EH (cell line): ENCODE results near the gene KLKB1.
A peak's percentile ranks its signal among the peaks of the same experiment; 100 is the strongest.
"Not testable (repeated sequence)": the region's sequence is repeated elsewhere in the genome, so short reads cannot be mapped to it uniquely, and the experiment has no call there.

Experiments
- DNase-seq: peaks from one replicate; pipeline ENCODE4 v3.0.0-alpha.2; 2015; ENCODE audit warnings: low read depth

Gene KLKB1

GRCh38 chr4:186265683-186266652, 38.7 kb downstream of the KLKB1 start, which contains the start of gene F11:
TSS of gene F11 (plus strand) at chr4:186266189. CDS start at chr4:186267137, 948 bp downstream.
- no peak for DNase-seq

DNA sequence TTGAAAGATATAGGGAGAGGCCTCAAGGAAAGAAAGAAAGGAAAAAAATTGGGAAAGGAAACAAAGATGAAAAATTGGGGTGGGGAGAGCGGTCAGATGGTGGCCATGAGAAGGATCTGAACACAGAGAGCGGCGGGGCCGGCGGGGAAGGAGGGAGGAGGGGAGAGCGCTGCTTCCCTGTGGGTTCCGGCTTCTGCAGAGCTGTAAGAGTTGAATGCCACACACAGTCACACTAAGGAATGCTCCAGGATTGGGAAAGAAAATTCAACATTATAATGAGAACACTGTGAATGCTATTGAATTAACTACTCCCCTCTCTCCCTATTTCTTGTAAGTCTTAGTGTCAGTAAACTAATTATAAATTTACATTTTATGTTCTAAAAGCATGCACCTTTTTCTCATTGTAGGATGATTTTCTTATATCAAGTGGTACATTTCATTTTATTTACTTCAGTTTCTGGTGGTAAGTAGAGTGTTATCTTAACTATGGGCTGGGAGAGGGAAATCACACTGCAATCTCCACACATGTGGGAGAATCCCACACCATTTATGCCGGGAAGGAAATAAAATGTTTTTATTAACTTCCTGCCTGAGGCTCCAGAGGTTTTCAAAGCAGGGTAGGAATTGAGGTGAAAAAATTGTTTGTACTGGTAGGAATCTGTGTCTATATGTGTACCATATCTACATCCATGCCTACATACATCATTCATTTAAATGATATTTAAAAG, 39.6 kb downstream of the KLKB1 start:
- DNase-seq, result peak; percentile 1

- DNase-seq, result no peak
These were observed 43.9 kb downstream of the KLKB1 start for GRCh38 chr4:186271081-186271678.

- DNase-seq, result no peak
These were observed 45.5 kb downstream of the KLKB1 start for GRCh38 chr4:186272699-186273391.

GRCh38 chr4:186273392-186273789, 46.1 kb downstream of the KLKB1 start:
- DNase-seq, result not testable (repeated sequence)

GRCh38 chr4:186283311-186283710, 56.0 kb downstream of the KLKB1 start:
- no peak for DNase-seq

GRCh38 chr4:186285147-186285546, 57.8 kb downstream of the KLKB1 start:
- DNase-seq, result no peak

DNA sequence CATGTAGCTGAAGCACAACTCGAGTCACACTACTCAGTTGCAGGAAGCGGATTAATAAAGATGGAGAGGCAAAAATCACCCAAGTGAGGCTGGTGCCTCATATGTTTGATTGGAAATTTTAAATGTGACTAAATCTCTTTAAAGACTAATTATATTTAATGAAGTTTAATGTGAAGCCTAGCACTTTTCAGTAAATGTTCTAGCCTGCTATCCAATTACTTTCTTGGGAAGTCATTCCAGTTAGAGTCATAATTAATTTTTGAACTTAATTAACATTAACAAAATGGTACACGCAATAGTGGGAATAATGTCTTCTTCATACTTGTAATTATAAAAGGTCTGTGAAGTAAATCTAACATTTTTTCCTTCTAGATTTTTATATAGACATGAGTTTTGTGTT, 59.3 kb downstream of the KLKB1 start:
- DNase-seq, result no peak

- DNase-seq, result no peak
These were observed 64.1 kb downstream of the KLKB1 start for GRCh38 chr4:186291256-186291890.

GRCh38 chr4:186294160-186294559, 66.9 kb downstream of the KLKB1 start:
- DNase-seq, result no peak

GRCh38 chr4:186296481-186296880, 69.2 kb downstream of the KLKB1 start:
- DNase-seq, result no peak

DNA sequence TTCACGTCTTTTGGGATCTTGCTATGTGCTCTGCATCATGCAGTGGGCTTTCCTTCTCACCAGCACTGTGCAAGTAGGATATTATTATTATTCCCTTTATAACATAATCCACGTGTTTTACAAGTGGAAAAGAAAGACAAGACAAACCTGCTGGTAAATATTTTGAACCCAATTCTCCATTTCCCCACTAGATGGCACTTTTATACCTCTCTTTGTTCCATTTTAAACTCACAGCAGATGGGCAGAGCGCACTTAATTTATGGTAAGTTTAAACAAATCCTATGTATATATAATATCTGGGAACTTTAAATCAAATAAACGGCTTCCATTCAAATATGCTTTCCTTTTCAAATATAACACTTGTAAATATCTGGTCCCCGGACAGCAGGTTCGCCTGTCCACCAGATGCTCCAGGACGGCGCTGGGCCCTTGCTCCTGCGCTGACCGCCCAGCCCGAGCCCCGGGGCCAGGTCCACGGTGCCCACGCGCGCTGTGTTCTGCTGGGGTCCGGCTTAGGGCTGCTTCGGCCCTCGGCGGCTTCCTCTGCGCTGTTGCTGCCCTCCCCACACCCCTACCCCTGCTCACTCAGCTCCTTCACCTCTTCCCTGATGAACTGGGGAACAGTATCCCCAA, 69.8 kb downstream of the KLKB1 start:
- peak; percentile 58 for DNase-seq

DNA sequence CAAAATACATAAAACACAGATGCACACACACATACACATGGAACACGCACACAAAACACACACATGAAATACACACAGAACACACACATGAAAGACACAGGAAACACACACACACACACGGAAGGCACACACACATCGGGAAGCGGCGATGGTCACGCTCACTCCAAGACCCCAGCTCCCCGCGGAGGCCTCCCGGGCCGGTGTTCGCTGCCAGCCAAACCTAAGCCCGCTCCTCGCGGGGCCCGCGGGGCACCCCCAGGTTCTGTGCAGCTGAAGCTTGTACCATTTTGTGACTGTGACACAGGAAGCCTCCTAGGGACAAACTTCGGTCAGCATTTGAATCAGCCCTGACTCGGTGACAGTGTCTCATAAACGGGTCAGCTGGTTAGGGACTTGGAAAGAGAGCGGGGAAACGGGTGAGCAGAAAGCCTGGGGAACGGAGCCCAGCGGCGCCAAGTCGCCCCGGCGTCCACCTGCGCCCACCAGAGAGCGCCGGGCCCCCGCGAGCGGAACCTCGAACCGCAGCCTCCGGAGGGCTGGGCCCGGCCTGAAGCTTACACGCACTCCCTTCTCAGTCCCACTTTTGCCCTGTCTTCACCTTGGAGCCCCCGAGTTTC, 70.8 kb downstream of the KLKB1 start:
- DNase-seq, result no peak

- no peak for DNase-seq
These were observed 72.0 kb downstream of the KLKB1 start for GRCh38 chr4:186299291-186299690.

- DNase-seq, result no peak
These were observed 73.5 kb downstream of the KLKB1 start for GRCh38 chr4:186300659-186301390.

GRCh38 chr4:186304216-186304615, 76.9 kb downstream of the KLKB1 start:
- DNase-seq, result no peak

DNA sequence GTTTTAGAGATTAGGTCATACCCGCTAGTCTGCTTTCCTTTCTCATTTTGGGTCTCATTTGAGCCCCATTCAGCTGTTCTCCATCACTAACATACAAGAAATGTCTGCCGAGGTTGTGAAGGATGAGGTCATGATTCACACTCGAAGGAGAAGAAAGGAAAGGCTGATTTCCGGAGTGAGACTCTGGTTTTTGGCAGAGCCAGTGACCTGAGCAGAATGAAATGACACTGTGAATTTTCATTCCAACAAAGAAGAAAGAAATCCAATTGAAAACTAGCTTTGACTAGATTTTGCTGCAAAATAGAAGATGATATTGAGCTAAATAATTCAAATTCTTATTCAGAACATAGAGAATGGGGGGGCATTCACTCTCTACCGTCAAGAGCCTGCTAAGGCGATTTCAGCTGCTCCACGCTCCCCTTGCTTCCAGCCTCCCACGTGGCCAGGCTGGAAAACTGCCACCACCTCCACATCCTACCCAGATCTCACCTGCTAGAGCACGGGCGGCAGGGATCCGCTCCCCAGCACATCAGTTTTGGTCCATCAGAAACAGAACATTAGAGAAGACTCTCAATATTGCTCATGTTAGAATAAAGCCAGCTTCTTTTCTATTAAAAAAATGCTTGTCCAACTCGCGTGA, 77.7 kb downstream of the KLKB1 start:
- no peak for DNase-seq

- DNase-seq, result no peak
These were observed 80.2 kb downstream of the KLKB1 start for GRCh38 chr4:186307497-186307896.

DNA sequence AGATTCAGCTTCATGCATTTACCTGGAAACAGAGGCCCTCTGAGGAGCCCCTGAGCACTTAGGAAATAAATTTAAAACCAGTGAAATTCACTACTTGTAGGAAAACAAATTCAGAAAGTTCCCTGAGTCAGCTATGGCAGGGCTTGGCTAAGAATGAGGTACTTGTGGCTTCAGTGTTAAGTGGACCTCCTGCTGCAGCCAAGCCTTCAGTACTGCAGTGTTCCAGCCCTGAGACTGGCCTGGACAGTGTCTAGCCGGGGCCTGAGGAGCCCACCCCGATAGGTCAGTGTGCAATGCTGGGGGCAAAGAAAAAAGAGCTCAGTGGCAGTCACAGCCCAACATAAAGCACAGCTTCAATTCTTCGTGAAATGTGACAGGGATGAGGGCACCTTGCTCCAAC, 80.6 kb downstream of the KLKB1 start:
- no peak for DNase-seq
